Upper lobe of right lung (tissue), 1 donor: ENCODE results near the gene GSTA3. TPM values are rescaled to one million over a fixed set of nuclear protein-coding genes. Genes with fewer than 3 reads are reported as not detected.

Source experiments
- ATAC-seq: fragments of 200-7000 bp; cut with Tn5 transposase; one replicate; pipeline ENCODE4 v1.9.1; 2020; ENCODE audit warnings: mild to moderate bottlenecking, moderate library complexity
- DNase-seq: peaks from one replicate; pipeline ENCODE4 v3.0.0-alpha.2; 2020
- H3K27ac ChIP-seq: fragments of 200-600 bp; one replicate; pipeline ENCODE4 v1.8.0; 2022
- H3K27me3 ChIP-seq: fragments of 200-600 bp; one replicate; pipeline ENCODE4 v1.8.0; 2022; ENCODE audit warnings: mild to moderate bottlenecking
- H3K36me3 ChIP-seq: fragments of 200-600 bp; one replicate; pipeline ENCODE4 v1.8.0; 2022
- H3K4me1 ChIP-seq: fragments of 200-600 bp; one replicate; pipeline ENCODE4 v1.8.0; 2022
- H3K4me3 ChIP-seq: fragments of 200-600 bp; one replicate; pipeline ENCODE4 v1.8.0; 2022; ENCODE audit warnings: mild to moderate bottlenecking
- H3K9me3 ChIP-seq: fragments of 200-600 bp; one replicate; pipeline ENCODE4 v1.8.0; 2022
- intact Hi-C: fragments of 100-400 bp; cut with DNase I; formaldehyde crosslinking; loops from one replicate; pipeline ENCODE4 v1.11.0; 2022
- total RNA-seq: library from RNA; stranded (reverse); fragmentation: NEBNext Ultra II Directional; extraction: Animal tissue kit (Norgen Biotek cat#: 25700); gene quantifications from one replicate; pipeline ENCODE4 v1.2.1, GENCODE V29; 2021
- TF ChIP-seq, protein P1 (sequence below): fragments of 200-600 bp; IDR thresholded peaks from one replicate; pipeline ENCODE4 v1.8.0; 2022; ENCODE audit warnings: antibody characterized with exemption
- donor health status: DM: no; HTN: yes; CAD: no; lungs with severe emphysema.

The GSTA3 gene
- total RNA-seq, 1 donor from 2014 or later: not detected

DNA sequence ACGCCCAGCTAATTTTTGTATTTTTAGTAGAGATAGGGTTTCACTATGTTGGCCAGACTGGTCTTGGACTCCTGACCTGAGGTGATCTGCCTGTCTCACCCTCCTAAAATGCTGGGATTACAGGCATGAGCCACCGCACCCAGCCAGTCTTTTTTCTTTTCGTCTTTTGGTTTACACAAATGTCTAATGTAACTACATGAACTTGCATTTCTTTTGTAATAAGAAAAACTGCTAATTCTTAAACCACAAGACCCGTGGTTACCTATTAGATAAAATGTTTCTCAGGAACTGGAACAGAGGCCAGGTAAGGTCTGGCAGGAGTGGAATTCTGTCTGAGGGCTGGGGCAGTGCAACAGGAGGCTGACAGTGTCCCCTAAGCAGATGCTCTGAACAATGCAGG lies 32.7 kb upstream of the GSTA3 start:
- no peaks in the 10 kb centered on the region for H3K27me3 ChIP-seq
- no peak overlapping the region for H3K4me3 ChIP-seq
- H3K27ac ChIP-seq: no peak overlapping the region
- H3K36me3 ChIP-seq: no peaks in the 10 kb centered on the region
- TF ChIP-seq, protein P1, sequence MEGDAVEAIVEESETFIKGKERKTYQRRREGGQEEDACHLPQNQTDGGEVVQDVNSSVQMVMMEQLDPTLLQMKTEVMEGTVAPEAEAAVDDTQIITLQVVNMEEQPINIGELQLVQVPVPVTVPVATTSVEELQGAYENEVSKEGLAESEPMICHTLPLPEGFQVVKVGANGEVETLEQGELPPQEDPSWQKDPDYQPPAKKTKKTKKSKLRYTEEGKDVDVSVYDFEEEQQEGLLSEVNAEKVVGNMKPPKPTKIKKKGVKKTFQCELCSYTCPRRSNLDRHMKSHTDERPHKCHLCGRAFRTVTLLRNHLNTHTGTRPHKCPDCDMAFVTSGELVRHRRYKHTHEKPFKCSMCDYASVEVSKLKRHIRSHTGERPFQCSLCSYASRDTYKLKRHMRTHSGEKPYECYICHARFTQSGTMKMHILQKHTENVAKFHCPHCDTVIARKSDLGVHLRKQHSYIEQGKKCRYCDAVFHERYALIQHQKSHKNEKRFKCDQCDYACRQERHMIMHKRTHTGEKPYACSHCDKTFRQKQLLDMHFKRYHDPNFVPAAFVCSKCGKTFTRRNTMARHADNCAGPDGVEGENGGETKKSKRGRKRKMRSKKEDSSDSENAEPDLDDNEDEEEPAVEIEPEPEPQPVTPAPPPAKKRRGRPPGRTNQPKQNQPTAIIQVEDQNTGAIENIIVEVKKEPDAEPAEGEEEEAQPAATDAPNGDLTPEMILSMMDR: no peak
- intact Hi-C loops: no loop called here
- H3K4me1 ChIP-seq: no peaks in the 10 kb centered on the region
- ATAC-seq (no peak), DNase-seq (no peak)
- no peaks in the 10 kb centered on the region for H3K9me3 ChIP-seq

DNA sequence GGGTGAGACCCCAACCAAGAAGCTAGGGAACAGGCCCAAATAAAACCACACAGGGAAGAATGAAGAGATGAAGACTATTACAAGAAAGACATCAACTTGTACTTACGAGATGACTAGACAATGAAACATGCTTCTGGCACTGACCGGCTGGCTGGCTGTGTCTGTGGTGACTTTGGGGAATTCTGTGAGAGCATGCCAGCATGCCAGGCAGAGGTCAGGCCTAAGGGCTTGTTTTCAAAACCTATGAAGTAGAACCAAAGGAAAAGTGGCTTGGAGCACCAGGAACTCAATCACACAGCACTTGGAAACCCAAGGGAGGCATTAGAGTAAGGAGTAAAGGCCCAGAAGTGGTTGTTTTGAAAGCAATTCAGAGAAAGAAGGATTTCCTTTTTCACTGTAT lies 28.4 kb upstream of the GSTA3 start:
- intact Hi-C loops: no loop called here
- Histone ChIP-seq H3K27me3 (no peaks in the 10 kb centered on the region), H3K27ac (no peak overlapping the region), H3K36me3 (no peaks in the 10 kb centered on the region), H3K9me3 (no peaks in the 10 kb centered on the region), H3K4me3 (no peak overlapping the region), H3K4me1 (no peaks in the 10 kb centered on the region)
- ATAC-seq (no peak), DNase-seq (no peak)
- TF ChIP-seq, protein P1: no peak

DNA sequence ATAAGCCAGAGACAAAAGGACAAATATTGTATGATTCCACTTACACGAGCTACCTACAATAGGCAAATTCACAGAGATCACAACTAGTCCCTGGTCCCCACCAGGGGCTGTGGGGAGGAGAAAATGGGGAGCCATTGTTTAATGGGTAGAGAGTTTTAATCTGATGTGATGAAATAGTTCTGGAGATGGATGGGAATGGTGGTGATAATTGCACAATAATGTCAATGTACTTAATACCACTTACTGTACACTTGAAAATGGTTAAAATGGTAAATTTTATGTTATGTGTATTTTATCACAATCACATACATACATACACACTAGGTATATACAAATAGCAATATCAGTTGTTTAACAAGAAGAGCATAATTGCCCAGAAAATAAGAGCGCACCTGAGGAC lies 24.3 kb upstream of the GSTA3 start:
- DNase-seq: no peak
- no peak for ATAC-seq
- intact Hi-C loops: no loop called here
- H3K4me1 ChIP-seq: no peaks in the 10 kb centered on the region
- H3K27ac ChIP-seq: no peak overlapping the region
- no peaks in the 10 kb centered on the region for H3K36me3 ChIP-seq
- H3K9me3 ChIP-seq: no peaks in the 10 kb centered on the region
- TF ChIP-seq, protein P1: no peak
- no peak overlapping the region for H3K4me3 ChIP-seq
- H3K27me3 ChIP-seq: no peaks in the 10 kb centered on the region

DNA sequence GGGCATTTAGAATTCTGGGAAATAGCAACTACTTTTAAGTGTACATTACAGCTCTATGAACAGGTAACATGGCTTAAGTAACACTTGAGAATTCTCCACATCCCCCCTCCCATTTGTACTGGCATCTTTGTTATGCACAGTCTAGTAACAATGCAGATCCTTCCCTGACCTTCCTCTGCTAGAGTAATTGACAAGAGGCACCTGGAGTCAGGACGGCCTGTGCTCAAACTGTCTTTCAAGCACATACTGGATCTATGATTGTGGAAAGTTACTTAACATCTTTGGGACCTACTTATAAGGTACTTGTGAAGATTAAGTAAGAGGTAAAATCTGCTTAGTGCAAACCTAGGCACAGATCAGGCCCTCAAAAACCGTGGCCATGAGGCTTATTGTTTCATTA lies 21.9 kb upstream of the GSTA3 start:
- peak; percentile 96 for ATAC-seq
- TF ChIP-seq, protein P1: no peak
- Histone ChIP-seq H3K27ac (no peak overlapping the region), H3K36me3 (no peaks in the 10 kb centered on the region), H3K4me3 (no peak overlapping the region), H3K4me1 (no peaks in the 10 kb centered on the region), H3K27me3 (no peaks in the 10 kb centered on the region), H3K9me3 (no peaks in the 10 kb centered on the region)
- intact Hi-C loops: no loop called here
- DNase-seq: no peak

DNA sequence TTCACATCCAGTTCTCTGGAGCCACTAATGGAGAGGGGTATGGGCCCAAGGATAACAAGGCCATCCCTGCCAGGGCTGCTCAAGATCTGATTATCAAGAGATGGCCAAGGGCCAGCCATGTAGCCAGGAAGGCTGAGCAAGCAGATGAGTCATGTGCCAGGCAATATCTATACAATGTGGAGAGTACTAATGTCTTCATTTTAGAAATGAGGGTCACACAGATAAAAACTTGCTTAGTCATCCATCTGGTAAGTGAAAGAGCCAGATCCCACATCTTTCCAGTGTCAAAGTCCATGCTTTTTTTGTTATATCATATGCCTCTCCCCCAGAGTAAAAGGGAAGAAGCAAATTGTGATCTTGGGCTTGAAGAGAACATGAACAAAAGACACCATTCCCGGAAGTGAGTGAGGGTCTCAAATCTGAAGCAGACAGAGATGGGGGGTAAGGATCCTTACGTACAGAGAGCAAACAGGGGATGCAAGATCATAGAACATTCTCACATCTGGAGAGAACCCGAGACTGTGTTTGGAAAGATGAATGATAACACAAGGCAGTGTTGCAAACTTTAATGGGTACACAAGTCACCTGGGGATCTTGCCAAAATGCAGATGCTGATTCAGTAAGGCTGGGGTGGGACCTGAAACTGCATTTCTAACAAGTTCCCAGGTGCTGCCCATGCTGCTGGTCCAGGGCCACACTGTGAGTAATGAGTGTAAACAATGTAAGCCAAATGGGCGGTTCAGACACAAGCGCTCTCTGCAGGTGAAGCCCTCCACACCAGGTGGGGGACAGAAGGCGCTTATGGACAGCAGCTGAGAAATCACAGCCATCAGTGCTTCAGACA lies 20.0 kb upstream of the GSTA3 start:
- ATAC-seq: peak; percentile 66
- Histone ChIP-seq H3K27ac (no peak overlapping the region), H3K4me3 (no peak overlapping the region), H3K36me3 (no peaks in the 10 kb centered on the region), H3K9me3 (no peaks in the 10 kb centered on the region), H3K4me1 (no peaks in the 10 kb centered on the region), H3K27me3 (no peaks in the 10 kb centered on the region)
- peak; percentile 67 for DNase-seq
- TF ChIP-seq, protein P1: no peak
- intact Hi-C loops: no loop called here

DNA sequence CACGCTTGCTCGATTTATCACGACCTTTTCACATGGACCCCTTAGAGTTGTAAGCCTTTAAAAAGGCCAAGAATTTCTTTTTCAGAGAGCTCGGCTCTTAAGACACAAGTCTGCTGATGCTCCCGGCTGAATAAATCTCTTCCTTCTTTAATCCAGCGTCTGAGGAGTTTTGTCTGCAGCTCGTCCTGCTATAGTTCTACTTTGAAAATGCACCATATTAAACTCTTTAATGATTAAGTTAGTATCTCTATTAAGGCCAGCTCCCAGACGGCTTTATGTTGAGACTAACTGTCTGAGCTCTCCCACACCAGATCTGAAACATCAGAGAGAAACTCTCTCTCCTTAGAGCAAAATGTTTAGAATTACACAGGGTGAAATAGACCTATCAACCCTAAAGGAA lies 18.0 kb upstream of the GSTA3 start:
- H3K9me3 ChIP-seq: no peaks in the 10 kb centered on the region
- H3K27ac ChIP-seq: no peak overlapping the region
- DNase-seq (no peak), ATAC-seq (no peak)
- TF ChIP-seq, protein P1: no peak
- no peaks in the 10 kb centered on the region for H3K36me3 ChIP-seq
- H3K27me3 ChIP-seq: no peaks in the 10 kb centered on the region
- no peak overlapping the region for H3K4me3 ChIP-seq
- intact Hi-C loops: no loop called here
- H3K4me1 ChIP-seq: peaks cover 3% of the 10 kb centered on the region
